Activated CD8-positive, alpha-beta T cell treated with anti-CD3 and anti-CD28 coated beads for 36 hours (primary cell): ENCODE data around the gene SEPTIN12. TPM values are rescaled to one million over a fixed set of nuclear protein-coding genes. Genes with fewer than 3 reads are reported as not detected.

ENCODE experiments used
- ATAC-seq: fragments of 200-7000 bp; cut with Tn5 transposase; one replicate; pipeline ENCODE4 v1.10.0; 2021; ENCODE audit warnings: mild to moderate bottlenecking, moderate library complexity
- CTCF ChIA-PET: fragments of 350-600 bp; sonication (Branson Sonifier 250); formaldehyde crosslinking; loops from one replicate; lab custom pipeline; 2021; ENCODE audit warnings: antibody characterized with exemption; lab: Charles Lee
- POLR2A ChIA-PET: fragments of 350-600 bp; sonication (Branson Sonifier 250); formaldehyde crosslinking; loops from one replicate; lab custom pipeline; 2021; ENCODE audit warnings: antibody characterized with exemption; lab: Charles Lee
- DNase-seq: peaks from one replicate; pipeline ENCODE4 v3.0.0-alpha.2; 2020
- H3K27ac Mint-ChIP-seq: one replicate; pipeline ENCODE4 v1.8.0; 2021; ENCODE audit warnings: mild to moderate bottlenecking, mixed read lengths
- H3K27me3 Mint-ChIP-seq: one replicate; pipeline ENCODE4 v1.8.0; 2021; ENCODE audit warnings: mixed read lengths
- H3K36me3 Mint-ChIP-seq: one replicate; pipeline ENCODE4 v1.8.0; 2021; ENCODE audit warnings: low read depth, mixed read lengths
- H3K4me1 Mint-ChIP-seq: one replicate; pipeline ENCODE4 v1.8.0; 2021; ENCODE audit warnings: low read depth, mixed read lengths
- H3K4me3 Mint-ChIP-seq: one replicate; pipeline ENCODE4 v1.8.0; 2021; ENCODE audit warnings: mild to moderate bottlenecking, moderate library complexity, mixed read lengths
- H3K9me3 Mint-ChIP-seq: one replicate; pipeline ENCODE4 v1.8.0; 2021; ENCODE audit warnings: mixed read lengths
- intact Hi-C: fragments of 100-400 bp; cut with micrococcal nuclease; formaldehyde crosslinking; loops from one replicate; pipeline ENCODE4 v1.10.0; 2022
- total RNA-seq, 2 experiments: library from RNA; stranded (reverse); gene quantifications; one replicate each; pipeline ENCODE4 v1.2.3, GENCODE V29; 2021
- TF ChIP-seq, protein P1 (sequence below): fragments of 200-600 bp; IDR thresholded peaks from one replicate; pipeline ENCODE4 v1.8.0; 2022; ENCODE audit warnings: antibody characterized with exemption, mild to moderate bottlenecking

SEPTIN12 gene
- total RNA-seq, 2 experiments from 2014 or later: not detected

DNA sequence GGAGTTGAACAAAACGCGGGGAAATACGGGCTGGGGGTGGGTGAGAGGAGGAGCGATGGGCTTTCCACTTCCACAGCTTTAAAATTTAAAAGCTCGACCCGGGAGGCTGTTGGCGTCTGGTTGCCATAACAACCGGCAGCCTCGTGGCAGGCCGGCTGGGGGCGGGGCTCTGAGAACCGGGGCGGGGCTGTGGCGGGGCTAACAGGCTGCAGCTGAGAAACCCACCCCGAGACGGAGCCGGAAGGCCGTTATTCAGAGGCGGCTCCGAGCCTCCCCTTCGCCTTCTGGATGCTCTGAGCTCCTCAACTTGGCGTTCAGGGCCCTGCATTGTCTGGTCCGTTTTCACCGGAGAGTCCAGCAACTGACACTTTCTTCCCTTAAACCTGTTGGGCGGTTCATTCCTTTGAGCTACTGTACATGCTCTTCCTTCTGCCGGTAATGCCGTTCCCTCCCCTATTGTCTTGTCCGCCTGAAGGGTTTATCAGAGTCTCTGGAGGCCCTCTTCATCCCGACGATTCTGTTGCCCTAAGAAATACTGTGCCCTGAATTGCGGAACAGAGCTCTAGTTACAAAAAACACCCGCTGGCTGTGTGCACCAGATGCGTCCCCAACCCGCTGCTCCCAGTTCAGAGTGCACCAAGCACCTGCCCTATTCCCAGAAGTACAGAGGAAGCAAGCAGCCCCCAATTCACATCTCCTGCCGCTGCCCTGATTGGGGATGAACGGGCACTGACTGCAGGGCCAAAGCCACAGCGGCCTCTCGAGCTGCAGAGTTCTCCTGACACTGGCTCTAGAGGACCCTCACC lies 53.2 kb downstream of the SEPTIN12 start:
- ATAC-seq (peak; percentile 84), DNase-seq (peak; percentile 97)
- Mint-ChIP-seq H3K4me3 (peak overlapping the region; percentile 88), H3K27ac (peak overlapping the region; percentile 70), H3K36me3 (peaks cover 3% of the 10 kb centered on the region), H3K27me3 (no peaks in the 10 kb centered on the region), H3K4me1 (peaks cover 16% of the 10 kb centered on the region), H3K9me3 (no peaks in the 10 kb centered on the region)
- POLR2A ChIA-PET: interaction anchor here (0.7 to 1.9 kb wide), 7 partner anchors 8 to 42 kb away, joined by 3 to 10 read pairs (median 4); partner anchors contain the start of gene NUDT16L1
- intact Hi-C loops: no loop called here
- CTCF ChIA-PET: interaction anchor here (0.8 to 2.1 kb wide), 7 partner anchors 26 to 221 kb away, joined by 3 to 12 read pairs (median 5); partner anchors contain the start of gene MGRN1
- TF ChIP-seq, protein P1, sequence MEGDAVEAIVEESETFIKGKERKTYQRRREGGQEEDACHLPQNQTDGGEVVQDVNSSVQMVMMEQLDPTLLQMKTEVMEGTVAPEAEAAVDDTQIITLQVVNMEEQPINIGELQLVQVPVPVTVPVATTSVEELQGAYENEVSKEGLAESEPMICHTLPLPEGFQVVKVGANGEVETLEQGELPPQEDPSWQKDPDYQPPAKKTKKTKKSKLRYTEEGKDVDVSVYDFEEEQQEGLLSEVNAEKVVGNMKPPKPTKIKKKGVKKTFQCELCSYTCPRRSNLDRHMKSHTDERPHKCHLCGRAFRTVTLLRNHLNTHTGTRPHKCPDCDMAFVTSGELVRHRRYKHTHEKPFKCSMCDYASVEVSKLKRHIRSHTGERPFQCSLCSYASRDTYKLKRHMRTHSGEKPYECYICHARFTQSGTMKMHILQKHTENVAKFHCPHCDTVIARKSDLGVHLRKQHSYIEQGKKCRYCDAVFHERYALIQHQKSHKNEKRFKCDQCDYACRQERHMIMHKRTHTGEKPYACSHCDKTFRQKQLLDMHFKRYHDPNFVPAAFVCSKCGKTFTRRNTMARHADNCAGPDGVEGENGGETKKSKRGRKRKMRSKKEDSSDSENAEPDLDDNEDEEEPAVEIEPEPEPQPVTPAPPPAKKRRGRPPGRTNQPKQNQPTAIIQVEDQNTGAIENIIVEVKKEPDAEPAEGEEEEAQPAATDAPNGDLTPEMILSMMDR: no peak

DNA sequence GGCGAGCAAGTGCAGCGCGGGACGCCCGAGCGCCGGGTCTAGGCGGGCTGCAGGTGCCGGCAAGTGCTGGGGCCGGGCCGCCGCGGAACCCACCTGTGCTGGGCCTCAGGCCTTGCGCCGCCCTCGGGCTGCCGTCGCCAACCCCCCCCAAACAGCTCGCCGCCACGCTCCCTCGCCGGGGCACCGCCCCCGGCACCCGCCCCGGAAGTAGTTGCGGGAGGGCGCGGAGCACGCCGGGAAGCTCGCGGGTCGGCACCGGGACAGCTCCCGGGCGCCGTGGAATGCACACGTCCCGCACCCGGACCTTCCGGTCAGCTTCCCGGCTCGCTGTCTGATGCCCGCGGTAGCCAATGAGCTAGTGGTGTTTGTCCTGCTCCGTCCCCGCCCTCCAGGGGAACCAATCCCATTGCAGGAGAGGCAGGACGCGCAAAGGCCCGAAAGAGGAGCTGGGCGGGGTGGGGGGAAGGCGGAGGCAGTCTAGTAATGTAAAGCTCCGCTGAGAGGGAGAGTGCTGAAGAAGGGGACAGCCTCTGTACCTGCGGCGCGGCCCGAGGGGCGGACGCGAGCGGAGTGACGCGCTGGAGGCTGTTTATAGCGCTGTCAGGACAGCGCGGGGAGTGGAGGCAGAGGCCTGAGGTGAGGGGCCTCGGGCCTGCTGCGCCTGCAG lies 53.9 kb downstream of the SEPTIN12 start, which contains the start of the genes ANKS3 and DNAAF8:
Gene ANKS3 (minus strand): TSS at position 209 of the 667 bp plus-strand sequence. CDS start 4,122 bp downstream, outside the sequence.
Gene DNAAF8 (plus strand): TSS at position 475 of the 667 bp plus-strand sequence. CDS start 1,978 bp downstream, outside the sequence.
- Mint-ChIP-seq H3K27ac (peak within 1 kb of the TSS; percentile 75), H3K36me3 (peaks cover 5% of the 10 kb centered on the region), H3K4me1 (peaks cover 16% of the 10 kb centered on the region), H3K27me3 (no peaks in the 10 kb centered on the region), H3K9me3 (no peaks in the 10 kb centered on the region), H3K4me3 (peak within 1 kb of the TSS; percentile 88)
- TF ChIP-seq, protein P1: no peak
- ATAC-seq: peak; percentile 81
- intact Hi-C loops: no loop called here
- DNase-seq: peak; percentile 86
- CTCF ChIA-PET: interaction anchor here (0.8 to 2.1 kb wide), 8 partner anchors 26 to 222 kb away, joined by 3 to 12 read pairs (median 5); partner anchors contain the start of gene MGRN1
- POLR2A ChIA-PET: interaction anchor here (0.7 to 1.9 kb wide), 9 partner anchors 9 to 41 kb away, joined by 3 to 10 read pairs (median 4); partner anchors contain the start of genes NUDT16L1 and ZNF500

DNA sequence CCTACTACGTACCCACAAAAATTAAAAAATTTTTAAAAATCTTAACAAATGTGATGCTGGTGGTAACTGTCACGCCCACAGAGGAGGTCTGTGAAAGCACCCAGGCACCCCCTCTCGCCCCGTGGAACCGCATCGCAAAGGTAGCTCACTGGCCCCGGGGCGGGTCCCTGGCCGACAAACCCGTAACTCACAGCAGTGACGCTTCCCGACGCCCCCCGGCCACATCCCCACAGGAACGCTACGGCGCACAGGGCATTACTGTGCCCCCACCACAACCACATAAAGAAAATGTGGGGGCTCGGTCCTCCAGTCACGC lies 54.4 kb downstream of the SEPTIN12 start:
- Mint-ChIP-seq H3K27ac (peak overlapping the region; percentile 75), H3K4me3 (peak overlapping the region; percentile 88), H3K36me3 (peaks cover 8% of the 10 kb centered on the region), H3K9me3 (no peaks in the 10 kb centered on the region), H3K27me3 (no peaks in the 10 kb centered on the region), H3K4me1 (peaks cover 16% of the 10 kb centered on the region)
- ChIA-PET POLR2A (interaction anchor here (0.8 to 1.9 kb wide), 5 partner anchors 13 to 41 kb away, joined by 3 to 10 read pairs (median 3); partner anchors contain the start of genes NUDT16L1 and ZNF500), CTCF (interaction anchor here (1.0 to 2.1 kb wide), 4 partner anchors 27 to 222 kb away, joined by 3 to 12 read pairs (median 6); partner anchors contain the start of gene MGRN1)
- ATAC-seq (peak; percentile 8), DNase-seq (peak; percentile 57)
- TF ChIP-seq, protein P1: no peak
- intact Hi-C loops: no loop called here

DNA sequence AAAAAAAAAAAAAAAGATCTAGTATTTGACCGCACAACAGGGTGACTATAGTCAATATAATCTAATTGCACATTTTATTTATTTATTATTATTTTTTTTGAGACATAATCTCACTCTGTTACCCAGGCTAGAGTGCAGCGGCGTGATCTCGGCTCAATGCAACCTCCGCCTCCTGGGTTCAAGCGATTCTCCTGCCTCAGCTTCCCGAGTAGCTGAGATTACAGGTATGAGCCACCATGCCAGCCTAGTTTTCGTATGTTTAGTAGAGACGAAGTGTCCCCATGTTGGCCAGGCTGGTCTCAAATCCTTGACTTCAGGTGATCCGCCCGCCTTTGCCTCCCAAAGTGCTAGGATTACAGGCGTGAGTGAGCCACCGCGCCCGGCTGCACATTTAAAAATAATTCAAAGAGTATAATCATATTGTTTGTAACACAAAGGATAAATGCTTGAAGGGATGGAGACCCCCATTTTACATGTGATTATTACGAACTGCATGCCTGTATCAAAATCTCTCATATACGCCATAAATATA lies 54.9 kb downstream of the SEPTIN12 start:
- Mint-ChIP-seq H3K36me3 (peaks cover 9% of the 10 kb centered on the region), H3K4me3 (peak overlapping the region; percentile 88), H3K27ac (peak overlapping the region; percentile 25), H3K27me3 (no peaks in the 10 kb centered on the region), H3K9me3 (no peaks in the 10 kb centered on the region), H3K4me1 (peaks cover 16% of the 10 kb centered on the region)
- ChIA-PET CTCF (interaction anchor here (1.0 to 2.1 kb wide), 2 partner anchors 39 to 108 kb away, joined by 3 to 12 read pairs; partner anchors contain the start of gene MGRN1), POLR2A (interaction anchor here (0.8 to 1.9 kb wide), 3 partner anchors 14 to 36 kb away, joined by 3 to 10 read pairs (median 7); partner anchors contain the start of gene ZNF500)
- intact Hi-C loops: no loop called here
- no peak for DNase-seq
- TF ChIP-seq, protein P1: no peak
- ATAC-seq: no peak
